H1 (cell line): ENCODE measurements around the gene FTL. TPM values are rescaled to one million over a fixed set of nuclear protein-coding genes. Genes with fewer than 3 reads are reported as not detected.

Experiments
- BCL11A ChIP-seq, 2 experiments: IDR thresholded peaks; one replicate each; pipeline ENCODE4 v1.6.1; 2011; ENCODE audit warnings: low read depth in 2 of 2, low read length in 2 of 2, mild to moderate bottlenecking in 2 of 2
- BRCA1 ChIP-seq: IDR thresholded peaks from 2 replicates; pipeline ENCODE4 v1.6.1; 2012; ENCODE audit warnings: low read depth, low read length, improper control_type of control experiment
- RNF2 ChIP-seq: fragments of 200-900, 300-1000 bp; sonication (generic); IDR thresholded peaks from 2 replicates; pipeline ENCODE4 v1.7.1; 2016; ENCODE audit warnings: borderline replicate concordance, low read depth, mild to moderate bottlenecking, antibody characterized with exemption, low read length; ENCODE audit not compliant: poor library complexity, severe bottlenecking; ENCODE audit errors: missing control alignments
- SIX5 ChIP-seq: IDR thresholded peaks from 2 replicates; pipeline ENCODE4 v1.6.1; 2011; ENCODE audit warnings: mild to moderate bottlenecking, low read depth, low read length
- polyA plus RNA-seq, 7 experiments: library from polyadenylated mRNA; depleted of rRNA in 3 of 7; stranded (reverse) in 5 of 7; unstranded in 2 of 7; fragments of >200 nt in 5 of 7; fragments of 200-250 nt in 2 of 7; gene quantifications; 1 replicate in 5 of 7; 2 replicates in 1 of 7; 4 replicates in 1 of 7; pipeline versions ENCODE4 v1.2.1 to v1.2.3, GENCODE V29; 2011 to 2013; ENCODE audit warnings: missing spikeins in 2 of 7, mixed read lengths in 2 of 7
- total RNA-seq: library from RNA; stranded (reverse); fragmentation: NEBNext Ultra II Directional; extraction: Animal tissue kit (Norgen Biotek cat#: 25700); gene quantifications from 2 replicates; pipeline ENCODE4 v1.2.1, GENCODE V29; 2021
- TF ChIP-seq, protein P1 (sequence below), 3 experiments: IDR thresholded peaks; 1 replicate in 2 of 3; 2 replicates in 1 of 3; pipeline versions ENCODE4 v1.5.1 to v1.6.1; 2011; ENCODE audit warnings: low read length in 3 of 3, mild to moderate bottlenecking in 3 of 3, inconsistent platforms in 2 of 3, low read depth in 1 of 3, moderate library complexity in 1 of 3; ENCODE audit not compliant: insufficient read depth in 1 of 3; ENCODE audit errors: control extremely low read depth in 1 of 3

The FTL gene
- total and polyA plus RNA-seq, 2 of the 8 experiments (the other 6 are each of a cell fraction or from before 2014, with no cell fraction given): 1,751 to 2,427 TPM

DNA sequence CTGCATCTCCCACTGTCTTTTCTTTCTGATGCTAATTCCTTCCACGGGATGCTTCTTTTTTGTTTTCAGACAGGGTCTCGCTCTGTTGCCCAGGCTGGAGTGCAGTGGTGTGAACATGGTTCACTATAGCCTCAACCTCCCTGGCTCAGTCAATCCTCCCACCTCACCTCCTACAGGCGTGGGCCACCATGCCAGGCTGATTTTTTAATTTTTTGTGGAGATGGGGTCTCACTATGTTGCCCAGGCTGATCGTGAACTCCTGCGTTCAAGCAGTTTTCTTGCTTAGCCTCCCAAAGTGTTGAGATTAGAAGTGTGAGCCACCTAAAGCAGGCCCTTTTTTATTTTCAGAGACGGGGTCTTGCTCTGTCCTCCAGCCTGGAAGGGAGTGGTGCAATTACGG lies 23.2 kb downstream of the FTL start (continued):
- TF ChIP-seq, protein P1, sequence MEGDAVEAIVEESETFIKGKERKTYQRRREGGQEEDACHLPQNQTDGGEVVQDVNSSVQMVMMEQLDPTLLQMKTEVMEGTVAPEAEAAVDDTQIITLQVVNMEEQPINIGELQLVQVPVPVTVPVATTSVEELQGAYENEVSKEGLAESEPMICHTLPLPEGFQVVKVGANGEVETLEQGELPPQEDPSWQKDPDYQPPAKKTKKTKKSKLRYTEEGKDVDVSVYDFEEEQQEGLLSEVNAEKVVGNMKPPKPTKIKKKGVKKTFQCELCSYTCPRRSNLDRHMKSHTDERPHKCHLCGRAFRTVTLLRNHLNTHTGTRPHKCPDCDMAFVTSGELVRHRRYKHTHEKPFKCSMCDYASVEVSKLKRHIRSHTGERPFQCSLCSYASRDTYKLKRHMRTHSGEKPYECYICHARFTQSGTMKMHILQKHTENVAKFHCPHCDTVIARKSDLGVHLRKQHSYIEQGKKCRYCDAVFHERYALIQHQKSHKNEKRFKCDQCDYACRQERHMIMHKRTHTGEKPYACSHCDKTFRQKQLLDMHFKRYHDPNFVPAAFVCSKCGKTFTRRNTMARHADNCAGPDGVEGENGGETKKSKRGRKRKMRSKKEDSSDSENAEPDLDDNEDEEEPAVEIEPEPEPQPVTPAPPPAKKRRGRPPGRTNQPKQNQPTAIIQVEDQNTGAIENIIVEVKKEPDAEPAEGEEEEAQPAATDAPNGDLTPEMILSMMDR (IDR thresholded peaks at IDR 0.05; ENCODE audit: control extremely low read depth in 1 of 3, insufficient read depth in 1 of 3, low read depth in 1 of 3, low read length in 3 of 3): no peak
- TF ChIP-seq BRCA1: no peak
- no peak for TF ChIP-seq SIX5
- TF ChIP-seq RNF2: no peak
- TF ChIP-seq BCL11A (IDR thresholded peaks at IDR 0.05; ENCODE audit: low read depth in 2 of 2, low read length in 2 of 2): no peak
- TF ChIP-seq, all 59 proteins: peak for 0
